Lower leg skin (tissue), 4 donors: Measurements from ENCODE around the gene TMEM154. TPM values are rescaled to one million over a fixed set of nuclear protein-coding genes. Genes with fewer than 3 reads are reported as not detected.

ENCODE experiments used
- DNase-seq, 2 donors: peaks; one replicate each; pipeline ENCODE4 v3.0.0-alpha.2; 2019; ENCODE audit warnings: low spot score in 2 of 2
- H3K4me3 ChIP-seq: fragments of 200-600 bp; sonication (generic); 2 replicates; pipeline ENCODE4 v1.5.1; 2017; ENCODE audit warnings: mild to moderate bottlenecking, low read depth; ENCODE audit not compliant: poor library complexity, severe bottlenecking
- POLR2A ChIP-seq, 2 donors: fragments of 450-650 bp; IDR thresholded peaks; one replicate each; pipeline ENCODE4 v1.6.1; 2016 to 2017; ENCODE audit warnings: antibody characterized with exemption in 2 of 2, mild to moderate bottlenecking in 1 of 2, moderate library complexity in 1 of 2
- WGBS, 2 donors: methylation state at CpG; one replicate each; pipeline ENCODE4 v1.1.5; 2018; 5-methylcytosine and 5-hydroxymethylcytosine counted together
- intact Hi-C: fragments of 100-400 bp; cut with DNase I; formaldehyde crosslinking; loops from one replicate; pipeline ENCODE4 v1.15.0; 2023; ENCODE audit warnings: low total_unique reads
- total RNA-seq, 4 donors: library from RNA; depleted of rRNA; stranded (reverse); fragments of >200 nt; gene quantifications; one replicate each; pipeline ENCODE4 v1.1.0, GENCODE V29; 2016
- TF ChIP-seq, protein P1 (sequence below), 3 donors: fragments of 450-650 bp; IDR thresholded peaks; one replicate each; pipeline ENCODE4 v1.5.1; 2016; ENCODE audit warnings: antibody characterized with exemption in 3 of 3, mild to moderate bottlenecking in 3 of 3, moderate library complexity in 2 of 3

The TMEM154 gene
- total RNA-seq, 4 donors from 2014 or later = 73.1 to 139 (median 97.5) TPM

DNA sequence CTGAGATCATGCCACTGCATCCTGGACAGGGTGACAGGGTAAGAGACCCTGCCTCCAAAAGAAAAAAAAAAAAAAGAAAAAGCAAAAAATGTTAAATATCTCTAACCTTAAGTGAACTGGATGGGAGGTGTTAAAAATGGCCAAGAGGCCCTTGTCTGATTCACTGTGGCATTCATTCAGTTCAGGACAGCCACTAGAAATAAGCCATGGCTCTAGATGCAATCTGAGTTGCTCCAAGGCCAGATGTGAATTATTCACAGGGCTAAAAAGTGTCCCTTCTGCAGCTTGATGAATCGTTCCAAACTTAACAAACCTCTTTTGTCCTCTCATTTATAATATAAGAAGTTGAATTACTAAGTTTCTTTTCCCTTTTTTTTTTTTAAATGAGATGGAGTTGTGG, 80.2 kb downstream of the TMEM154 start:
- DNase-seq = no peak
- no peak for TF ChIP-seq POLR2A (IDR thresholded peaks at IDR 0.05)
- TF ChIP-seq, protein P1, sequence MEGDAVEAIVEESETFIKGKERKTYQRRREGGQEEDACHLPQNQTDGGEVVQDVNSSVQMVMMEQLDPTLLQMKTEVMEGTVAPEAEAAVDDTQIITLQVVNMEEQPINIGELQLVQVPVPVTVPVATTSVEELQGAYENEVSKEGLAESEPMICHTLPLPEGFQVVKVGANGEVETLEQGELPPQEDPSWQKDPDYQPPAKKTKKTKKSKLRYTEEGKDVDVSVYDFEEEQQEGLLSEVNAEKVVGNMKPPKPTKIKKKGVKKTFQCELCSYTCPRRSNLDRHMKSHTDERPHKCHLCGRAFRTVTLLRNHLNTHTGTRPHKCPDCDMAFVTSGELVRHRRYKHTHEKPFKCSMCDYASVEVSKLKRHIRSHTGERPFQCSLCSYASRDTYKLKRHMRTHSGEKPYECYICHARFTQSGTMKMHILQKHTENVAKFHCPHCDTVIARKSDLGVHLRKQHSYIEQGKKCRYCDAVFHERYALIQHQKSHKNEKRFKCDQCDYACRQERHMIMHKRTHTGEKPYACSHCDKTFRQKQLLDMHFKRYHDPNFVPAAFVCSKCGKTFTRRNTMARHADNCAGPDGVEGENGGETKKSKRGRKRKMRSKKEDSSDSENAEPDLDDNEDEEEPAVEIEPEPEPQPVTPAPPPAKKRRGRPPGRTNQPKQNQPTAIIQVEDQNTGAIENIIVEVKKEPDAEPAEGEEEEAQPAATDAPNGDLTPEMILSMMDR (IDR thresholded peaks at IDR 0.05) = no peak
- intact Hi-C loops = no loop called here
- 51 to 56% methylated on average over 1 of the region's 1 CpG for WGBS, 2 donors
- no peak overlapping the region for H3K4me3 ChIP-seq

DNA sequence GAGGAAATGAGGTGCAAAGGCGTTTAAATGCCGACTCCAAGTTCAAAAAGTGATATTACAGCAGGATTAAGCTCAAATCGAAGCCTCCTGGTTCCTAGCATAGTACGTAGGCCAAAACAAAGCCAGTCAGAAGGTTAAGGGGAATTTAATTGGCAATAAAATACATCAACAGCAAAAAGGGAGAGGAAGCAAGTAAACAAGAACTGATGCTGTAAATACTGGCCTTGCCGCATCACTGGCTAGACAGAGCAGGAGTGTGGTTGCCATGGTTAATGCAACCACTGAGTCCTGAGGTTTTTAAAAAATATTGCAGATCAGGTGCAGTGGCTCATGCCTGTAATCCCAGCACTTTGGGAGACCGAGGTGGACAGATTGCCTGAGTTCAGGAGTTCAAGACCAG, 80.7 kb downstream of the TMEM154 start:
- no peak overlapping the region for H3K4me3 ChIP-seq
- DNase-seq = no peak
- intact Hi-C loops = no loop called here
- 78 to 80% methylated on average over 6 of the region's 6 CpGs for WGBS, 2 donors
- no peak for TF ChIP-seq POLR2A (IDR thresholded peaks at IDR 0.05)
- TF ChIP-seq, protein P1 (IDR thresholded peaks at IDR 0.05) = no peak

DNA sequence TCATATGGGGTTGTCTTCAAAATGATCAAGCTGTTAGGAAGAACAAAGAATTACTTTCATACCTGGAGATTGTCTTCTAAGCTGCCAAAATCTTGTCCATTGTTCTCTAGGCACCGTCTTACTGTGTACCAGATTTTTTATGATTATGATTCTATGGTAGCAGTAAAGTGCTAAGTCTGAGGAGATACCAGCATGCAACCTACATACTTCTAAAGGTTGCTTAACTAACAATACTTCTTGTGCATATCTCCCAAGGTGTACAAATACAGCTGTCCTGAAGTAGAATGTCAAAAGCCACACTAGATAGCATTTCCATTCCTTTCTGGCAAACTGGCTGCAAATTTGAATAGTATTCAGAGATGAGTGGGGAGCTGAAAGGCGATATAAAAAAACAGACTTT, 81.3 kb downstream of the TMEM154 start:
- 52 to 55% methylated on average over 2 of the region's 2 CpGs for WGBS, 2 donors
- intact Hi-C loops = no loop called here

GRCh38 chr4:152594978-152595925, 84.5 kb downstream of the TMEM154 start:
- 44 to 50% methylated on average over 11 of the region's 11 CpGs for WGBS, 2 donors
- no peak overlapping the region for H3K4me3 ChIP-seq
- intact Hi-C loops = no loop called here
- DNase-seq = no peak
- no peak for TF ChIP-seq POLR2A (IDR thresholded peaks at IDR 0.05)
- TF ChIP-seq, protein P1 (IDR thresholded peaks at IDR 0.05) = no peak

More for the DNA sequence above, 81.3 kb downstream of the TMEM154 start:
- DNase-seq = no peak
- H3K4me3 ChIP-seq = no peak overlapping the region
- TF ChIP-seq, protein P1 (IDR thresholded peaks at IDR 0.05) = no peak
- TF ChIP-seq POLR2A (IDR thresholded peaks at IDR 0.05) = no peak

- 78 to 81% methylated on average over 2 of the region's 2 CpGs for WGBS, 2 donors
- TF ChIP-seq, protein P1 (IDR thresholded peaks at IDR 0.05) = no peak
- TF ChIP-seq POLR2A (IDR thresholded peaks at IDR 0.05) = no peak
- DNase-seq = no peak
- intact Hi-C loops = no loop called here
- no peak overlapping the region for H3K4me3 ChIP-seq
These were observed 85.7 kb downstream of the TMEM154 start for GRCh38 chr4:152594057-152594456.
